ENCODE results near the gene ZNF831. TPM values are rescaled to one million over a fixed set of nuclear protein-coding genes. Genes with fewer than 3 reads are reported as not detected.

The ZNF831 gene
- total RNA-seq, 1 experiment from 2014 or later = 0.15 TPM

- no peaks in the 10 kb centered on the region for H3K79me2 ChIP-seq (ENCODE audit: insufficient read depth, low read length)
- no TSS peak for BruUV-seq (replicated peaks)
- no peaks in the 10 kb centered on the region for H3K9me2 ChIP-seq (ENCODE audit: insufficient read depth)
- H2AFZ ChIP-seq (ENCODE audit: low read depth, low read length, poor library complexity, severe bottlenecking) = no peak overlapping the region
- no peak overlapping the region for H3K27ac ChIP-seq (ENCODE audit: low read depth, low read length)
- no peak for ATAC-seq
- ChIA-PET POLR2A (no interaction called here), CTCF (no interaction called here), RAD21 (ENCODE audit: low non-redundant PET in 1 of 2, low total read pairs in 2 of 2, uncharacterized antibody in 2 of 2, unreplicated experiment in 2 of 2) (no interaction called here)
- TF ChIP-seq, protein P1, sequence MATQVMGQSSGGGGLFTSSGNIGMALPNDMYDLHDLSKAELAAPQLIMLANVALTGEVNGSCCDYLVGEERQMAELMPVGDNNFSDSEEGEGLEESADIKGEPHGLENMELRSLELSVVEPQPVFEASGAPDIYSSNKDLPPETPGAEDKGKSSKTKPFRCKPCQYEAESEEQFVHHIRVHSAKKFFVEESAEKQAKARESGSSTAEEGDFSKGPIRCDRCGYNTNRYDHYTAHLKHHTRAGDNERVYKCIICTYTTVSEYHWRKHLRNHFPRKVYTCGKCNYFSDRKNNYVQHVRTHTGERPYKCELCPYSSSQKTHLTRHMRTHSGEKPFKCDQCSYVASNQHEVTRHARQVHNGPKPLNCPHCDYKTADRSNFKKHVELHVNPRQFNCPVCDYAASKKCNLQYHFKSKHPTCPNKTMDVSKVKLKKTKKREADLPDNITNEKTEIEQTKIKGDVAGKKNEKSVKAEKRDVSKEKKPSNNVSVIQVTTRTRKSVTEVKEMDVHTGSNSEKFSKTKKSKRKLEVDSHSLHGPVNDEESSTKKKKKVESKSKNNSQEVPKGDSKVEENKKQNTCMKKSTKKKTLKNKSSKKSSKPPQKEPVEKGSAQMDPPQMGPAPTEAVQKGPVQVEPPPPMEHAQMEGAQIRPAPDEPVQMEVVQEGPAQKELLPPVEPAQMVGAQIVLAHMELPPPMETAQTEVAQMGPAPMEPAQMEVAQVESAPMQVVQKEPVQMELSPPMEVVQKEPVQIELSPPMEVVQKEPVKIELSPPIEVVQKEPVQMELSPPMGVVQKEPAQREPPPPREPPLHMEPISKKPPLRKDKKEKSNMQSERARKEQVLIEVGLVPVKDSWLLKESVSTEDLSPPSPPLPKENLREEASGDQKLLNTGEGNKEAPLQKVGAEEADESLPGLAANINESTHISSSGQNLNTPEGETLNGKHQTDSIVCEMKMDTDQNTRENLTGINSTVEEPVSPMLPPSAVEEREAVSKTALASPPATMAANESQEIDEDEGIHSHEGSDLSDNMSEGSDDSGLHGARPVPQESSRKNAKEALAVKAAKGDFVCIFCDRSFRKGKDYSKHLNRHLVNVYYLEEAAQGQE (IDR thresholded peaks at IDR 0.05; ENCODE audit: low read depth) = peak; percentile 37
- no peak for TF ChIP-seq ATF3 (IDR thresholded peaks at IDR 0.05)
- H3K4me3 ChIP-seq (replicated peaks in 1 of 2; ENCODE audit: low read depth in 1 of 2, low read length in 2 of 2) = no peak overlapping the region
- no peak overlapping the region for H3K4me2 ChIP-seq (ENCODE audit: low read length)
- H3K4me1 ChIP-seq (ENCODE audit: control insufficient read depth in 1 of 2, insufficient read depth in 2 of 2, low read length in 2 of 2) = no peaks in the 10 kb centered on the region
- H3K36me3 ChIP-seq (ENCODE audit: control insufficient read depth in 1 of 2, insufficient read depth in 2 of 2, low read length in 2 of 2) = no peaks in the 10 kb centered on the region
- intact Hi-C loops (cut with micrococcal nuclease) = no loop called here
- no peak overlapping the region for H3K9ac ChIP-seq (ENCODE audit: low read length)
- H3K27me3 ChIP-seq (ENCODE audit: insufficient read depth, low read length) = peaks cover 12% of the 10 kb centered on the region
- no peaks in the 10 kb centered on the region for H3K9me3 ChIP-seq (ENCODE audit: control insufficient read depth in 1 of 2, insufficient read depth in 1 of 2, low read depth in 1 of 2, low read length in 2 of 2)
- DNase-seq (ENCODE audit: low read depth, low spot score) = no peak
- no peaks in the 10 kb centered on the region for H4K20me1 ChIP-seq (ENCODE audit: insufficient read depth)
Observed at GRCh38 chr20:59134182-59134581, 29.4 kb upstream of the ZNF831 start.

- Histone ChIP-seq H2AFZ (ENCODE audit: low read depth, low read length, poor library complexity, severe bottlenecking) (no peak overlapping the region), H3K9me2 (ENCODE audit: insufficient read depth) (no peaks in the 10 kb centered on the region), H3K4me2 (ENCODE audit: low read length) (no peak overlapping the region), H3K4me3 (replicated peaks in 1 of 2; ENCODE audit: low read depth in 1 of 2, low read length in 2 of 2) (no peak overlapping the region), H3K4me1 (ENCODE audit: control insufficient read depth in 1 of 2, insufficient read depth in 2 of 2, low read length in 2 of 2) (no peaks in the 10 kb centered on the region), H3K36me3 (ENCODE audit: control insufficient read depth in 1 of 2, insufficient read depth in 2 of 2, low read length in 2 of 2) (no peaks in the 10 kb centered on the region), H3K9me3 (ENCODE audit: control insufficient read depth in 1 of 2, insufficient read depth in 1 of 2, low read depth in 1 of 2, low read length in 2 of 2) (no peaks in the 10 kb centered on the region), H4K20me1 (ENCODE audit: insufficient read depth) (no peaks in the 10 kb centered on the region), H3K9ac (ENCODE audit: low read length) (no peak overlapping the region), H3K79me2 (ENCODE audit: insufficient read depth, low read length) (no peaks in the 10 kb centered on the region), H3K27me3 (ENCODE audit: insufficient read depth, low read length) (peaks cover 12% of the 10 kb centered on the region), H3K27ac (ENCODE audit: low read depth, low read length) (no peak overlapping the region)
- DNase-seq (ENCODE audit: low read depth, low spot score) (no peak), ATAC-seq (no peak)
- BruUV-seq (replicated peaks) = no TSS peak
- POLR2A ChIA-PET = no interaction called here
- CTCF ChIA-PET = no interaction called here
- RAD21 ChIA-PET (ENCODE audit: low non-redundant PET in 1 of 2, low total read pairs in 2 of 2, uncharacterized antibody in 2 of 2, unreplicated experiment in 2 of 2) = no interaction called here
- TF ChIP-seq ZNF274 (IDR thresholded peaks at IDR 0.05; ENCODE audit: low read depth, low read length) = no peak
- no peak for TF ChIP-seq SRF (IDR thresholded peaks at IDR 0.05; ENCODE audit: low read depth)
- no peak for TF ChIP-seq EZH2phosphoT487 (IDR thresholded peaks at IDR 0.05; ENCODE audit: borderline replicate concordance)
- TF ChIP-seq SP1 (IDR thresholded peaks at IDR 0.05; ENCODE audit: low read depth) = no peak
- no peak for TF ChIP-seq ZBTB33 (IDR thresholded peaks at IDR 0.05; ENCODE audit: extremely low read depth, insufficient replicate concordance, low read length)
- no peak for TF ChIP-seq FOSL1 (IDR thresholded peaks at IDR 0.05; ENCODE audit: low read depth)
- TF ChIP-seq EZH2 (IDR thresholded peaks at IDR 0.05) = no peak
- no peak for TF ChIP-seq POLR2A (IDR thresholded peaks at IDR 0.05; ENCODE audit: borderline replicate concordance, extremely low read depth, insufficient read depth, insufficient read length)
- TF ChIP-seq TCF7L2 (IDR thresholded peaks at IDR 0.05; ENCODE audit: borderline replicate concordance, extremely low read depth, insufficient read depth, insufficient read length) = no peak
- no peak for TF ChIP-seq RAD21 (IDR thresholded peaks at IDR 0.05; ENCODE audit: low read depth)
- no peak for TF ChIP-seq ZFX (IDR thresholded peaks at IDR 0.05)
- TF ChIP-seq CEBPB (IDR thresholded peaks at IDR 0.05; ENCODE audit: low read depth) = no peak
- no peak for TF ChIP-seq EGR1 (IDR thresholded peaks at IDR 0.05; ENCODE audit: low read depth)
- intact Hi-C loops (cut with micrococcal nuclease) = no loop called here
Observed at GRCh38 chr20:59135093-59135492, 28.5 kb upstream of the ZNF831 start.
